HL-60 (cell line): Measurements from ENCODE around the gene PPP1R13L.

Experiments used
- DNase-seq, 2 experiments: peaks; one replicate each; pipeline ENCODE4 v3.0.0-alpha.2; 2010 to 2020; ENCODE audit warnings: low read depth in 1 of 2, low spot score in 1 of 2
- H3K27ac ChIP-seq: fragments of 250-450 bp; sonication (Bioruptor Pico); replicated peaks from 2 replicates; pipeline ENCODE4 v1.5.1; 2020; ENCODE audit warnings: mild to moderate bottlenecking, moderate library complexity
- H3K27me3 ChIP-seq: fragments of 250-450 bp; sonication (Bioruptor Pico); 2 replicates; pipeline ENCODE4 v1.5.1; 2021; ENCODE audit warnings: mild to moderate bottlenecking, moderate library complexity; ENCODE audit not compliant: insufficient read depth, poor library complexity, severe bottlenecking
- H3K4me3 ChIP-seq: replicated peaks from 2 replicates; pipeline ENCODE4 v1.5.1; 2011; ENCODE audit warnings: mild to moderate bottlenecking, control low read depth, low read length; ENCODE audit not compliant: insufficient read depth
- CTCF ChIP-seq: IDR thresholded peaks from one replicate; pipeline ENCODE4 v1.5.1; 2011; ENCODE audit warnings: low read length, control low read depth, inconsistent platforms; ENCODE audit not compliant: insufficient read depth
- GABPA ChIP-seq: IDR thresholded peaks from 2 replicates; pipeline ENCODE4 v1.6.1; 2012; ENCODE audit warnings: low read depth
- POLR2AphosphoS5 ChIP-seq: IDR thresholded peaks from 2 replicates; pipeline ENCODE4 v1.6.1; 2012; ENCODE audit warnings: low read depth
- REST ChIP-seq: IDR thresholded peaks from 2 replicates; pipeline ENCODE4 v1.6.1; 2012; ENCODE audit warnings: low read depth; ENCODE audit not compliant: insufficient replicate concordance
- SPI1 ChIP-seq: IDR thresholded peaks from 2 replicates; pipeline ENCODE4 v1.6.1; 2012; ENCODE audit warnings: low read depth, mild to moderate bottlenecking, borderline replicate concordance

Gene PPP1R13L

GRCh38 chr19:45382426-45382825 lies 22.4 kb downstream of the PPP1R13L start:
- peaks cover 20% of the 10 kb centered on the region for H3K27me3 ChIP-seq
- H3K4me3 ChIP-seq, result no peak overlapping the region
- DNase-seq, result no peak
- TF ChIP-seq POLR2AphosphoS5, result no peak
- no peak for TF ChIP-seq SPI1
- TF ChIP-seq REST, result no peak
- no peak for TF ChIP-seq GABPA
- no peak for TF ChIP-seq CTCF
- no peak overlapping the region for H3K27ac ChIP-seq

GRCh38 chr19:45380107-45380506 lies 24.8 kb downstream of the PPP1R13L start:
- H3K27ac ChIP-seq, result no peak overlapping the region
- DNase-seq, result no peak
- H3K4me3 ChIP-seq, result no peak overlapping the region
- peaks cover 3% of the 10 kb centered on the region for H3K27me3 ChIP-seq
- TF ChIP-seq CTCF (no peak), POLR2AphosphoS5 (no peak), GABPA (no peak), SPI1 (no peak)

- TF ChIP-seq REST (no peak), GABPA (no peak)
- Histone ChIP-seq H3K27ac (no peak overlapping the region), H3K4me3 (no peak overlapping the region), H3K27me3 (no peaks in the 10 kb centered on the region)
- no peak for DNase-seq
Observed at GRCh38 chr19:45376045-45376724, 28.7 kb downstream of the PPP1R13L start.

- Histone ChIP-seq H3K4me3 (peak within 1 kb of the TSS; percentile 94), H3K27ac (peak within 1 kb of the TSS; percentile 71), H3K27me3 (no peaks in the 10 kb centered on the region)
- TF ChIP-seq CTCF, result no peak
- TF ChIP-seq REST, result no peak
- no peak for TF ChIP-seq GABPA
- peak; percentile 42; the same call in 1 of the 2 replicates for TF ChIP-seq POLR2AphosphoS5
- no peak for TF ChIP-seq SPI1
- DNase-seq, result peak; percentile 95 to 99
Observed at GRCh38 chr19:45370410-45371204, 34.3 kb downstream of the PPP1R13L start, which contains the start of gene ERCC2. ERCC2 (minus strand) TSS chr19:45370573; CDS start chr19:45370540, 33 bp downstream.
